Epithelial cell of proximal tubule (primary cell): ENCODE data around the gene ZNF597. TPM values are rescaled to one million over a fixed set of nuclear protein-coding genes. Genes with fewer than 3 reads are reported as not detected.
"Not testable (repeated sequence)": the region's sequence is repeated elsewhere in the genome, so short reads cannot be mapped to it uniquely, and the experiment has no call there.

Source experiments
- DNase-seq: peaks from one replicate; pipeline ENCODE4 v3.0.0-alpha.2; 2011; ENCODE audit warnings: low read depth
- H3K4me3 ChIP-seq: 2 replicates; pipeline ENCODE4 v1.5.1; 2011; ENCODE audit warnings: low read depth, mild to moderate bottlenecking, low read length
- total RNA-seq: library from RNA; depleted of rRNA; stranded (reverse); fragments of >200 nt; gene quantifications from 2 replicates; pipeline ENCODE4 v1.2.3, GENCODE V29; 2015
- TF ChIP-seq, protein P1 (sequence below): conservative IDR thresholded peaks from 2 replicates; pipeline ENCODE4 v1.5.1; 2012; ENCODE audit warnings: low read depth, mild to moderate bottlenecking, low read length

ZNF597 gene
- total RNA-seq, 1 donor from 2014 or later = 2.1 TPM

DNA sequence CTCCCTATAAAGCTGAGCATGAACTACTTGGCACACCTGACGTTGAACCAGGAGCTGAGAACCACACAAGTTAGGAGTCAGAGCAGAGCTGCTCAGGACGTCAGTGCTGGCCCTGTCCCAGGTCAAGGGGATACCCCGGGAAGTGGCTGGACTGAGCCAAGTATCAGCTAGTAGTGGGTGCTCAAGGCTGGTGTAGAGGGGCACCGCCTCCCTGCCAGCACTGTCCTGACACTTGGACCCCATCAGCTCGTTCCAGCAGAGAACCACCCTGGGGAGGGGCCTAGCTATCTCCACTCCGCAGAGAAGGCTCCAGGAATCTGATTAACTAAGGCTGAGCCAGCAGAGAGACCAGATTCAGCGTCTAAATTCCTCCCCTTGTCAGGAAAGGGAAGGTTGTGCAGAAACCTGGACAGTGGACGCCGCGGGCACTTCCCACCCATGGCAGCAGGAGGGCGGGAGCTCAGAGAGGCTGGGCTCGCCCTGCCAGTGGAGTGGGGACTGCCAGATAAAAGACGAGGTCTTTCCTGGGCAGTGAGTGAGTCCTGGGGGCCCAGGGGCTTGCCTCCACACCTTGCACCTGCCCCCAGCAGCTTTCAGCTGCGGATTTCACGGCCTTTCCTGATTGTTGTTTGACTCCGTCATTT is 31.0 kb upstream of the ZNF597 start:
- no peak for DNase-seq
- H3K4me3 ChIP-seq = no peak overlapping the region
- TF ChIP-seq, protein P1, sequence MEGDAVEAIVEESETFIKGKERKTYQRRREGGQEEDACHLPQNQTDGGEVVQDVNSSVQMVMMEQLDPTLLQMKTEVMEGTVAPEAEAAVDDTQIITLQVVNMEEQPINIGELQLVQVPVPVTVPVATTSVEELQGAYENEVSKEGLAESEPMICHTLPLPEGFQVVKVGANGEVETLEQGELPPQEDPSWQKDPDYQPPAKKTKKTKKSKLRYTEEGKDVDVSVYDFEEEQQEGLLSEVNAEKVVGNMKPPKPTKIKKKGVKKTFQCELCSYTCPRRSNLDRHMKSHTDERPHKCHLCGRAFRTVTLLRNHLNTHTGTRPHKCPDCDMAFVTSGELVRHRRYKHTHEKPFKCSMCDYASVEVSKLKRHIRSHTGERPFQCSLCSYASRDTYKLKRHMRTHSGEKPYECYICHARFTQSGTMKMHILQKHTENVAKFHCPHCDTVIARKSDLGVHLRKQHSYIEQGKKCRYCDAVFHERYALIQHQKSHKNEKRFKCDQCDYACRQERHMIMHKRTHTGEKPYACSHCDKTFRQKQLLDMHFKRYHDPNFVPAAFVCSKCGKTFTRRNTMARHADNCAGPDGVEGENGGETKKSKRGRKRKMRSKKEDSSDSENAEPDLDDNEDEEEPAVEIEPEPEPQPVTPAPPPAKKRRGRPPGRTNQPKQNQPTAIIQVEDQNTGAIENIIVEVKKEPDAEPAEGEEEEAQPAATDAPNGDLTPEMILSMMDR = no peak

DNA sequence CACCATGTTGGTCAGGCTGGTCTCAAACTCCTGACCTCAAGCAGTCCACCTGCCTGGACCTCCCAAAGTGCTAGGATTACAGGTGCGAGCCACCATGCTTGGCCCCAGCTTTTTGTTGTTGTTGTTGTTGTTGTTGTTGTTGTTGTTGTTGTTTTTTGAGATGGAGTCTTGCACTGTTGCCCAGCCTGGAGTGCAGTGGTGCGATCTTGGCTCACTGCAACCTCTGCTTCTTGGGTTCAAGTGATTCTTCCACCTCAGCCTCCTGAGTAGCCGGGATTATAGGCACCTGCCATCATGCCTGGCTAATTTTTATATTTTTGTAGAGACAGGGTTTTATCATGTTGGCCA is 30.3 kb upstream of the ZNF597 start:
- DNase-seq, H3K4me3 ChIP-seq: not testable (repeated sequence)

DNA sequence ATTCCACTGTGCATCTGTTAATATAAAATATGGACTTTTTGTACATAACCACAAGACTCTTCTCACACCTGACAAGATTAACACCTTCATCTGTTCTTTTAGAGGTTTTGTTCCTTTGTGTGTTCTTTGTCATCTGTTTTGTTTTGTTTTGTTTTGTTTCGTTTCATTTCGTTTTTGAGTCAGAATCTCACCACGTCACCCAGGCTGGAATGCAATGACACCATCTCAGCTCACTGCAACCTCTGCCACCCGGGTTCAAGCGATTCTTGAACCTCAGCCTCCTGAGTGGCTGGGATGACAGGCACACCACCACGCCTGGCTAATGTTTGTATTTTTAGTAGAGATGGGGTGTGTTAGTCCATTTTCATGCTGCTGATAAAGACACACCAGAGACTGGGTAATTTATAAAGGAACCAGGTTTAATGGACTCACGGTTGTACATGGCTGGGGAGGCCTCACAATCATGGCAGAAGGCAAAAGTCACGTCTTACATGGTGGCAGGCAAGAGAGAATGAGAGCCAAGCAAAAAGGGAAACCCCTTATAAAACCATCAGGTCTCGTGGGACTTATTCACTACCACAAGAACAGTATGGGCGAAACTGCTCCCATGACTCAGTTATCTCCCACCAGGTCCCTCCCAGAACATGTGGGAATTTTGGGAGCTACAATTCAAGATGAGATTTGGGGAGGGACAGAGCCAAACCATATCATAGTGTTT is 29.7 kb upstream of the ZNF597 start:
- DNase-seq = peak; percentile 22
- TF ChIP-seq, protein P1 = no peak
- H3K4me3 ChIP-seq = no peak overlapping the region

DNA sequence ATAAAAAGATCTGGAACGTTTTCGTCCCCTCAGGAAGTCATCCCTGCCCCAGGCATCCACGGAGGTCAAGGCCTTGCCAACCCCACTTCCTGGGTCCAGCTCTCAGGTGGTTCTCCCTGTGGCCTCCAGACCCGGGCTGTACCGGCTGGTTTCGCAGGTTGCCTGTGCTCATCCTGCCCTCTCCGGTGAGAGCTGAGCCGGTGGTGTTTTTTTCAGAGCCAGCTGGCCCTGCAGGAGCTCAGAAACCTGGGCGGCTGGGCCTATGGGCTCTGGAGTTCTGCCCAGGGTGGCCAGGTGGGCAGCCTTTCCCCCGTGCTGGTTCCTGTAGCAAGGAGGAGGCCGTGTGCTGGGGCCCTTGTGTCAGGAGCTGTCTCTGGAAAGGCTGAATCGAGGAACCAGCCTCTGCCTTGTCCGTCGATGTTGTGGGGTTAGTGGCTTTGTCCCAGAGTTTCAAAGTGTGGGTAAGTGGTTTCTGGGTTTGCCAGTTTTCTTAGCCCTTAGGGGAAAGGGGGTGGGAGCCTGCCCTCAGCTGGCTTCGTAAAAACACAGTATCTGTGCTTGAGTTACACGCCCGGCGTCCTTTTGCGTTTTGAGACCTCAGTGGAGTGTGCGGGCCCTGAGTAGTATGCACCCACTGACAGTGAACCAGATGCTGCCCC is 28.3 kb upstream of the ZNF597 start:
- DNase-seq = no peak
- H3K4me3 ChIP-seq = no peak overlapping the region

DNA sequence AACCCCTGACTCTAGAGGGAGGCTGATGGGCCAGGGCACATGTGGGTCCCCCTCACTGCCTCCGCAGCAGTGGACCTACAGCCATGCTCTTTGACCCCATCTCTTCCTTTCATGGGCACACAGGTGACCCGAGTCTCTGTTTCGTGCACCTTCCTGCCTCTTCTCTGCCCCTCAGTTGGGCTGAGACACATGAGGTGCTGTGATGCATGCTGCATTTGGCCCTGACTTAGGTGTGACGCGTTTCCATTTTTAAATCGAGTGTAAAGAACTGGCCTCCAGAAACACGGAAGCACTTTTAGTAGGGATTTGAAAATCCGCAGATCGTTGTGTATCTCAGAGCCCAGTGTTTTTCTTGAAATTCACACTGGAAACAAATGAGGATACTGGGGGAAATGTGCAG is 27.4 kb upstream of the ZNF597 start:
- H3K4me3 ChIP-seq = no peak overlapping the region
- TF ChIP-seq, protein P1 = no peak
- no peak for DNase-seq

More for the DNA sequence above, 28.3 kb upstream of the ZNF597 start:
- TF ChIP-seq, protein P1 = no peak

DNA sequence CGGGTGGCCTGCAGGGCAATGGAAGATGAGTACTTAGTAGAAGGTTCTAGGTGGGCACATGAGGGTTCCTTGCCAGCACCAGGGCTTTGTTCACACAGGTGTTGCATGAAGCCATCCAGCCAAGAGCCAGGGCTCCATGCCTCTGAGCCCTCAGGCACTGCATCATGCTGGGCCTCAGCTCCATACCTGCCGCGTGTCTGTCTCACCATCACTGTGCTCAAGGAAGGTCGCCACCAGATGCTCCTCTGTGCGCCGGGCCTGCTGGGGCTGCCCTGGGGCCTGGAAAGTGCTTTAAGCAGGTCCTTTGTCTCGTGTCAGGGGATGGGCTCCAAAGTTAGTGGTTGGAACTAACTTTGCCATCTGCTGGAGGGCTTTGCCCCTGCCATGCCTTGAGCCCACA is 26.4 kb upstream of the ZNF597 start:
- TF ChIP-seq, protein P1 = no peak
- no peak for DNase-seq
- no peak overlapping the region for H3K4me3 ChIP-seq

DNA sequence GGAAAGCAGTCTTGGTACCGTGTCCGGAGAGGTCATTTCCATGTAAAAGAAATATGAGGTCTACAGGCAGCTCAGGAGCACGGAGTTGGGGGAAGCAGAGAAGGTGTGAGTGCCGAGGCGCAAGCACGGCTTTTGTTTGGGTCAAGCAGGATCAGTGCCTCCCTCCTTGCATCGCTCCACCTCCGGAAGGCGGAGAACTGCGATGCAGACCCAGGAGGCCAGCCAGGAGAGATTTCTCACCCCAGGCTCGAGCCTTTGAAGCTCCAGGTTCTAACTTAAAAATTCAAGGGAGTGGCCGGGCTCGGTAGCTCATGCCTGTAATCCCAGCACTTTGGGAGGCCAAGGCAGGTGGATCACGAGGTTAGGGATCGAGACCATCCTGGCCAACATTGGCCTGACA is 25.2 kb upstream of the ZNF597 start:
- TF ChIP-seq, protein P1 = no peak
- no peak overlapping the region for H3K4me3 ChIP-seq
- DNase-seq = no peak
